ENCODE measurements around the gene GH2.

The GH2 gene

GRCh38 chr17:63847525-63848249 is 34.1 kb downstream of the GH2 start:
- peak; percentile 92 for TF ChIP-seq ZNF664 (tag by site-specific recombination; IDR thresholded peaks at IDR 0.05)
- TF ChIP-seq, protein P1, sequence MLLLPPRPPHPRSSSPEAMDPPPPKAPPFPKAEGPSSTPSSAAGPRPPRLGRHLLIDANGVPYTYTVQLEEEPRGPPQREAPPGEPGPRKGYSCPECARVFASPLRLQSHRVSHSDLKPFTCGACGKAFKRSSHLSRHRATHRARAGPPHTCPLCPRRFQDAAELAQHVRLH (tag by site-specific recombination; IDR thresholded peaks at IDR 0.05): no peak
- Histone ChIP-seq H3K4me3 (ENCODE audit: low read depth, low read length) (no peak overlapping the region), H3K27ac (ENCODE audit: extremely low read depth, low read depth, low read length) (no peak overlapping the region), H3K36me3 (ENCODE audit: control insufficient read depth in 2 of 2, insufficient read depth in 1 of 2, low read length in 2 of 2) (no peaks in the 10 kb centered on the region), H3K9me3 (ENCODE audit: control insufficient read depth, insufficient read depth, low read depth, low read length) (no peaks in the 10 kb centered on the region), H3K4me1 (ENCODE audit: control insufficient read depth, insufficient read depth, low read length) (no peaks in the 10 kb centered on the region; the same call in 1 of the 2 replicates)
- CTCF ChIA-PET: interaction anchor here (0.6 to 9.5 kb wide), 7 partner anchors 9 to 42 kb away, joined by 3 to 62 read pairs (median 4); partner anchors contain the start of gene GH2
- POLR2A ChIA-PET: interaction anchor here (1.9 kb wide), 1 partner anchor 74 kb away, joined by 6 read pairs; the partner anchor contains the start of genes CCDC47 and DDX42

- ChIA-PET CTCF (interaction anchor here (0.6 to 9.5 kb wide), 3 partner anchors 10 to 21 kb away, joined by 3 to 62 read pairs (median 4); no protein-coding TSS in a partner anchor), POLR2A (interaction anchor here (0.6 kb wide), 1 partner anchor 952 kb away, joined by 4 read pairs; no protein-coding TSS in a partner anchor)
- H3K4me1 ChIP-seq (ENCODE audit: control insufficient read depth, insufficient read depth, low read length): peaks cover 8% of the 10 kb centered on the region
- no peak for TF ChIP-seq ZNF843 (tag by site-specific recombination; IDR thresholded peaks at IDR 0.05)
- no peak for TF ChIP-seq ZBTB17 (tag by site-specific recombination; IDR thresholded peaks at IDR 0.05)
- TF ChIP-seq ZNF560 (tag by site-specific recombination; IDR thresholded peaks at IDR 0.05; ENCODE audit: borderline replicate concordance): no peak
- no peak for TF ChIP-seq ZNF558 (tag by site-specific recombination; IDR thresholded peaks at IDR 0.05)
- TF ChIP-seq ZNF112 (tag by site-specific recombination; IDR thresholded peaks at IDR 0.05): no peak
- TF ChIP-seq, protein P2, sequence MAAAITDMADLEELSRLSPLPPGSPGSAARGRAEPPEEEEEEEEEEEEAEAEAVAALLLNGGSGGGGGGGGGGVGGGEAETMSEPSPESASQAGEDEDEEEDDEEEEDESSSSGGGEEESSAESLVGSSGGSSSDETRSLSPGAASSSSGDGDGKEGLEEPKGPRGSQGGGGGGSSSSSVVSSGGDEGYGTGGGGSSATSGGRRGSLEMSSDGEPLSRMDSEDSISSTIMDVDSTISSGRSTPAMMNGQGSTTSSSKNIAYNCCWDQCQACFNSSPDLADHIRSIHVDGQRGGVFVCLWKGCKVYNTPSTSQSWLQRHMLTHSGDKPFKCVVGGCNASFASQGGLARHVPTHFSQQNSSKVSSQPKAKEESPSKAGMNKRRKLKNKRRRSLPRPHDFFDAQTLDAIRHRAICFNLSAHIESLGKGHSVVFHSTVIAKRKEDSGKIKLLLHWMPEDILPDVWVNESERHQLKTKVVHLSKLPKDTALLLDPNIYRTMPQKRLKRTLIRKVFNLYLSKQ (tag by site-specific recombination; IDR thresholded peaks at IDR 0.05; ENCODE audit: borderline replicate concordance): no peak
- TF ChIP-seq GLIS1 (tag by site-specific recombination; IDR thresholded peaks at IDR 0.05): no peak
- TF ChIP-seq IKZF3 (tag by site-specific recombination; IDR thresholded peaks at IDR 0.05): no peak
- TF ChIP-seq ZNF785 (tag by site-specific recombination; IDR thresholded peaks at IDR 0.05): no peak
- no peak for TF ChIP-seq ZNF140 (tag by site-specific recombination; IDR thresholded peaks at IDR 0.05)
- no peak for TF ChIP-seq ZNF501 (tag by site-specific recombination; IDR thresholded peaks at IDR 0.05)
- no peak for TF ChIP-seq ZNF830 (tag by site-specific recombination; IDR thresholded peaks at IDR 0.05; ENCODE audit: low read depth)
- TF ChIP-seq ZNF48 (tag by site-specific recombination; IDR thresholded peaks at IDR 0.05): no peak
- TF ChIP-seq ZNF555 (tag by site-specific recombination; conservative IDR thresholded peaks at IDR 0.05): no peak
- TF ChIP-seq ZSCAN18 (tag by site-specific recombination; IDR thresholded peaks at IDR 0.05): no peak
- no peak for TF ChIP-seq ZNF121 (tag by site-specific recombination; IDR thresholded peaks at IDR 0.05)
- TF ChIP-seq ZNF169 (tag by site-specific recombination; IDR thresholded peaks at IDR 0.05): no peak
- TF ChIP-seq, protein P3, sequence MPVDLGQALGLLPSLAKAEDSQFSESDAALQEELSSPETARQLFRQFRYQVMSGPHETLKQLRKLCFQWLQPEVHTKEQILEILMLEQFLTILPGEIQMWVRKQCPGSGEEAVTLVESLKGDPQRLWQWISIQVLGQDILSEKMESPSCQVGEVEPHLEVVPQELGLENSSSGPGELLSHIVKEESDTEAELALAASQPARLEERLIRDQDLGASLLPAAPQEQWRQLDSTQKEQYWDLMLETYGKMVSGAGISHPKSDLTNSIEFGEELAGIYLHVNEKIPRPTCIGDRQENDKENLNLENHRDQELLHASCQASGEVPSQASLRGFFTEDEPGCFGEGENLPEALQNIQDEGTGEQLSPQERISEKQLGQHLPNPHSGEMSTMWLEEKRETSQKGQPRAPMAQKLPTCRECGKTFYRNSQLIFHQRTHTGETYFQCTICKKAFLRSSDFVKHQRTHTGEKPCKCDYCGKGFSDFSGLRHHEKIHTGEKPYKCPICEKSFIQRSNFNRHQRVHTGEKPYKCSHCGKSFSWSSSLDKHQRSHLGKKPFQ (tag by site-specific recombination; IDR thresholded peaks at IDR 0.05): no peak
- TF ChIP-seq ZNF404 (tag by site-specific recombination; IDR thresholded peaks at IDR 0.05): no peak
- no peak for TF ChIP-seq KLF17 (tag by site-specific recombination; IDR thresholded peaks at IDR 0.05)
- no peak overlapping the region for H3K4me3 ChIP-seq (ENCODE audit: low read depth, low read length)
- no peak overlapping the region for H3K27ac ChIP-seq (ENCODE audit: extremely low read depth, low read depth, low read length)
- H3K9me3 ChIP-seq (ENCODE audit: control insufficient read depth, insufficient read depth, low read depth, low read length): no peaks in the 10 kb centered on the region
- no peaks in the 10 kb centered on the region for H3K36me3 ChIP-seq (ENCODE audit: control insufficient read depth in 2 of 2, insufficient read depth in 1 of 2, low read length in 2 of 2)
These were observed 36.2 kb downstream of the GH2 start for GRCh38 chr17:63845509-63845908.
